Prostate gland (tissue), 2 donors: Measurements from ENCODE around the gene PAXIP1.

ENCODE experiments used
- CTCF ChIP-seq, 4 experiments: fragments of 200-600 bp in 2 of 4; fragments of 450-650 bp in 2 of 4; sonication (generic) in 2 of 4; IDR thresholded peaks; 1 replicate in 3 of 4; 2 replicates in 1 of 4; pipeline ENCODE4 v1.5.1; 2016 to 2019; ENCODE audit warnings: antibody characterized with exemption in 4 of 4, mild to moderate bottlenecking in 2 of 4, moderate library complexity in 2 of 4
- POLR2A ChIP-seq: fragments of 450-650 bp; IDR thresholded peaks from one replicate; pipeline ENCODE4 v1.6.1; 2016; ENCODE audit warnings: antibody characterized with exemption, mild to moderate bottlenecking
- POLR2AphosphoS5 ChIP-seq: sonication (generic); formaldehyde crosslinking; IDR thresholded peaks from one replicate; pipeline ENCODE4 v1.6.1; 2017; ENCODE audit warnings: antibody characterized with exemption

- TF ChIP-seq CTCF (IDR thresholded peaks at IDR 0.05) (no peak), POLR2A (no peak), POLR2AphosphoS5 (no peak)
These were observed 15.4 kb downstream of the PAXIP1 start for GRCh38 chr7:154987571-154987970.
